Measurements from ENCODE around the gene DAW1. TPM values are rescaled to one million over a fixed set of nuclear protein-coding genes. Genes with fewer than 3 reads are reported as not detected.
A peak's percentile ranks its signal among the peaks of the same experiment; 100 is the strongest.

The DAW1 gene
- total RNA-seq, 1 donor from 2014 or later, result not detected

GRCh38 chr2:227884511-227884947 is 13.1 kb downstream of the DAW1 start:
- DNase-seq (ENCODE audit: low spot score, unreplicated experiment), result peak; percentile 72
- H3K4me3 Mint-ChIP-seq (ENCODE audit: low read depth), result no peak overlapping the region
- H3K27ac Mint-ChIP-seq, result no peak overlapping the region
- no peaks in the 10 kb centered on the region for H3K36me3 Mint-ChIP-seq (ENCODE audit: insufficient read depth)
- peak; percentile 89 for TF ChIP-seq CTCF (IDR thresholded peaks at IDR 0.05; ENCODE audit: unreplicated experiment)
- peaks cover 1% of the 10 kb centered on the region for H3K4me1 Mint-ChIP-seq (ENCODE audit: low read depth)
- no peaks in the 10 kb centered on the region for H3K9me3 Mint-ChIP-seq (ENCODE audit: low read depth)
- no peaks in the 10 kb centered on the region for H3K27me3 Mint-ChIP-seq

- no peaks in the 10 kb centered on the region for H3K9me3 Mint-ChIP-seq (ENCODE audit: low read depth)
- H3K36me3 Mint-ChIP-seq (ENCODE audit: insufficient read depth), result no peaks in the 10 kb centered on the region
- no peak overlapping the region for H3K4me3 Mint-ChIP-seq (ENCODE audit: low read depth)
- no peak overlapping the region for H3K27ac Mint-ChIP-seq
- H3K27me3 Mint-ChIP-seq, result no peaks in the 10 kb centered on the region
- DNase-seq (ENCODE audit: low spot score, unreplicated experiment), result no peak
- no peak for TF ChIP-seq CTCF (IDR thresholded peaks at IDR 0.05; ENCODE audit: unreplicated experiment)
- H3K4me1 Mint-ChIP-seq (ENCODE audit: low read depth), result peaks cover 1% of the 10 kb centered on the region
Observed at GRCh38 chr2:227886149-227886548, 14.7 kb downstream of the DAW1 start.

- no peak for DNase-seq (ENCODE audit: low spot score, unreplicated experiment)
- H3K27me3 Mint-ChIP-seq, result no peaks in the 10 kb centered on the region
- H3K4me3 Mint-ChIP-seq (ENCODE audit: low read depth), result no peak overlapping the region
- TF ChIP-seq CTCF (IDR thresholded peaks at IDR 0.05; ENCODE audit: unreplicated experiment), result no peak
- H3K4me1 Mint-ChIP-seq (ENCODE audit: low read depth), result peaks cover 1% of the 10 kb centered on the region
- no peaks in the 10 kb centered on the region for H3K9me3 Mint-ChIP-seq (ENCODE audit: low read depth)
- H3K36me3 Mint-ChIP-seq (ENCODE audit: insufficient read depth), result no peaks in the 10 kb centered on the region
- no peak overlapping the region for H3K27ac Mint-ChIP-seq
Observed at GRCh38 chr2:227888289-227888688, 16.9 kb downstream of the DAW1 start.

GRCh38 chr2:227889336-227889735 is 17.9 kb downstream of the DAW1 start:
- TF ChIP-seq CTCF (IDR thresholded peaks at IDR 0.05; ENCODE audit: unreplicated experiment), result no peak
- DNase-seq (ENCODE audit: low spot score, unreplicated experiment), result no peak
- Mint-ChIP-seq H3K4me1 (ENCODE audit: low read depth) (peaks cover under 1% of the 10 kb centered on the region), H3K4me3 (ENCODE audit: low read depth) (no peak overlapping the region), H3K36me3 (ENCODE audit: insufficient read depth) (no peaks in the 10 kb centered on the region), H3K27ac (no peak overlapping the region), H3K27me3 (no peaks in the 10 kb centered on the region), H3K9me3 (ENCODE audit: low read depth) (no peaks in the 10 kb centered on the region)

GRCh38 chr2:227890495-227891079 is 19.2 kb downstream of the DAW1 start:
- Mint-ChIP-seq H3K27ac (no peak overlapping the region), H3K4me3 (ENCODE audit: low read depth) (no peak overlapping the region), H3K27me3 (no peaks in the 10 kb centered on the region), H3K9me3 (ENCODE audit: low read depth) (no peaks in the 10 kb centered on the region), H3K4me1 (ENCODE audit: low read depth) (no peaks in the 10 kb centered on the region), H3K36me3 (ENCODE audit: insufficient read depth) (no peaks in the 10 kb centered on the region)
- DNase-seq (ENCODE audit: low spot score, unreplicated experiment), result no peak
- peak; percentile 75 for TF ChIP-seq CTCF (IDR thresholded peaks at IDR 0.05; ENCODE audit: unreplicated experiment)

Measured in progenitor cell of endocrine pancreas (in vitro differentiated cells).